Measurements from ENCODE around the gene ADGRG4.
A peak's percentile ranks its signal among the peaks of the same experiment; 100 is the strongest.

ADGRG4 gene

DNA sequence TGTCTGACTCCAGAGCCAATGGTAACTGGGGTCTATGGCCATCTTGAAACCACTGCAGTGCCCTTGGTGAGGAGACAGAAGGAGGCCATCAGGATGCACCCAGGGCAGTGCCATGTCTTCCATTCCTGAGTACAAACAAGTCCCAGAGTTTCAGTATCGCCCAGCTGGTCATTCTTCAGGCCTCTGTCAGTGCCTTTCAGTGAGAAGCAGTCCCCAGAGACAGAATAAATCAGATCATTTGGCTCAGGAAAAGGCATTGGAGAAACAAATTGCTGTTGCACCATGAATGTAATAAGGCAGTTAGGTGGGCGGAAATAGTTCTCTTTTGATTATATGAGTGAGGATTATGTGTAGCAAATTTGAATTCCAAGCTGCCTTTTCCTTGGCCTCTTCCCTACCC lies 21.3 kb downstream of the ADGRG4 start:
- TF ChIP-seq, protein P1, sequence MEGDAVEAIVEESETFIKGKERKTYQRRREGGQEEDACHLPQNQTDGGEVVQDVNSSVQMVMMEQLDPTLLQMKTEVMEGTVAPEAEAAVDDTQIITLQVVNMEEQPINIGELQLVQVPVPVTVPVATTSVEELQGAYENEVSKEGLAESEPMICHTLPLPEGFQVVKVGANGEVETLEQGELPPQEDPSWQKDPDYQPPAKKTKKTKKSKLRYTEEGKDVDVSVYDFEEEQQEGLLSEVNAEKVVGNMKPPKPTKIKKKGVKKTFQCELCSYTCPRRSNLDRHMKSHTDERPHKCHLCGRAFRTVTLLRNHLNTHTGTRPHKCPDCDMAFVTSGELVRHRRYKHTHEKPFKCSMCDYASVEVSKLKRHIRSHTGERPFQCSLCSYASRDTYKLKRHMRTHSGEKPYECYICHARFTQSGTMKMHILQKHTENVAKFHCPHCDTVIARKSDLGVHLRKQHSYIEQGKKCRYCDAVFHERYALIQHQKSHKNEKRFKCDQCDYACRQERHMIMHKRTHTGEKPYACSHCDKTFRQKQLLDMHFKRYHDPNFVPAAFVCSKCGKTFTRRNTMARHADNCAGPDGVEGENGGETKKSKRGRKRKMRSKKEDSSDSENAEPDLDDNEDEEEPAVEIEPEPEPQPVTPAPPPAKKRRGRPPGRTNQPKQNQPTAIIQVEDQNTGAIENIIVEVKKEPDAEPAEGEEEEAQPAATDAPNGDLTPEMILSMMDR (IDR thresholded peaks at IDR 0.05; ENCODE audit: unreplicated experiment in 3 of 3), result no peak

DNA sequence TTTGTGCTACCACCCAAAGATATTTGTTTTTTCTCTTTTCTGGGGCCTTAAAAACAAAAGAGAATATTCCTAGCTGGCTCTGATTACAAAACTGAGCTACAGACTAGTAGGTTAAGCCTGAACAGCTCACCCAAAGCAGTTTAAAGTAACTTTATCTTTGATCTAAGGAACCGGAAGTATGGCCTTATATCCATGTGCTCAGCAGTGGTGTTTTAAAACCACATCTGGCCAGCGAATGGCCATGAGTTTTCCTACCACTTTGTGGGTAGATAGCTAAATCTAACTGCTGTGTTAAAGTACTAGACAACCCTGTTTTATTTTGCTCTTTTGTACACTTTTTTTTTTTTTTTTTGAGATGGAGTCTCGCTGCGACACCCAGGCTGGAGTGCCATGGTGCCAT lies 24.6 kb downstream of the ADGRG4 start:
- H3K4me1 Mint-ChIP-seq, result no peaks in the 10 kb centered on the region
- TF ChIP-seq, protein P1 (IDR thresholded peaks at IDR 0.05; ENCODE audit: unreplicated experiment in 3 of 3), result no peak
- H3K27ac Mint-ChIP-seq, result no peak overlapping the region
- no peaks in the 10 kb centered on the region for H3K36me3 Mint-ChIP-seq (ENCODE audit: low read depth)
- no peaks in the 10 kb centered on the region for H3K9me3 Mint-ChIP-seq
- no peaks in the 10 kb centered on the region for H3K27me3 Mint-ChIP-seq (ENCODE audit: low read depth)
- no peak overlapping the region for H3K4me3 Mint-ChIP-seq

More for the DNA sequence above, 21.3 kb downstream of the ADGRG4 start:
- no peak overlapping the region for H3K27ac Mint-ChIP-seq
- H3K4me1 Mint-ChIP-seq, result no peaks in the 10 kb centered on the region
- H3K9me3 Mint-ChIP-seq, result no peaks in the 10 kb centered on the region
- H3K4me3 Mint-ChIP-seq, result no peak overlapping the region
- no peaks in the 10 kb centered on the region for H3K27me3 Mint-ChIP-seq (ENCODE audit: low read depth)
- H3K36me3 Mint-ChIP-seq (ENCODE audit: low read depth), result no peaks in the 10 kb centered on the region

GRCh38 chrX:136328933-136329332 lies 28.2 kb downstream of the ADGRG4 start:
- Mint-ChIP-seq H3K4me1 (no peaks in the 10 kb centered on the region), H3K36me3 (ENCODE audit: low read depth) (no peaks in the 10 kb centered on the region), H3K27me3 (ENCODE audit: low read depth) (no peaks in the 10 kb centered on the region), H3K9me3 (peaks cover 1% of the 10 kb centered on the region), H3K4me3 (no peak overlapping the region), H3K27ac (no peak overlapping the region)
- TF ChIP-seq, protein P1 (IDR thresholded peaks at IDR 0.05; ENCODE audit: unreplicated experiment in 3 of 3), result no peak

DNA sequence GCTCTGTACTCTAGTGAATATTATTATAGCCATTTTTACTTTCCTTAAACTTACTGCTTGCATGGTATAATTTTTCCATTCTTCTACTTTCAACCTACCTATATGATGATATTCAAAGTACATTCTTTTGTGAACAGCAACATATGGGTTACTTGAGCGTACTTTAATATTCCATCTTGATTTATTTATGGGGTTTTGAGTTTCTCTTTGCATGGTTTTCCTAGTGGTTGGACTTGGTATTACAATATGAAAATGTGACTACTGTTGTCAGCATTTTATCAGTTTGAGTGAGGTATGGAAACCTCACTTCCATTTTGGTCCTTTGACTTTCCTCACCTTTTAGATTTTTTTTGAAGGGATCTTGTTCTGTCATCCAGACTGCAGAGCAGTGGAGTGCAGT lies 35.9 kb downstream of the ADGRG4 start:
- no peaks in the 10 kb centered on the region for H3K4me1 Mint-ChIP-seq
- peaks cover 13% of the 10 kb centered on the region for H3K9me3 Mint-ChIP-seq

GRCh38 chrX:136339702-136340101 lies 38.9 kb downstream of the ADGRG4 start:
- no peak overlapping the region for H3K27ac Mint-ChIP-seq
- H3K27me3 Mint-ChIP-seq (ENCODE audit: low read depth), result no peaks in the 10 kb centered on the region
- H3K4me1 Mint-ChIP-seq, result no peaks in the 10 kb centered on the region
- H3K36me3 Mint-ChIP-seq (ENCODE audit: low read depth), result no peaks in the 10 kb centered on the region
- TF ChIP-seq, protein P1 (IDR thresholded peaks at IDR 0.05; ENCODE audit: unreplicated experiment in 3 of 3), result no peak
- H3K4me3 Mint-ChIP-seq, result no peak overlapping the region
- H3K9me3 Mint-ChIP-seq, result peaks cover 14% of the 10 kb centered on the region

More for the DNA sequence above, 35.9 kb downstream of the ADGRG4 start:
- Mint-ChIP-seq H3K27me3 (ENCODE audit: low read depth) (no peaks in the 10 kb centered on the region), H3K4me3 (no peak overlapping the region), H3K27ac (no peak overlapping the region), H3K36me3 (ENCODE audit: low read depth) (no peaks in the 10 kb centered on the region)
- TF ChIP-seq, protein P1 (IDR thresholded peaks at IDR 0.05; ENCODE audit: unreplicated experiment in 3 of 3), result peak; percentile 15 to 22 (median 15)

GRCh38 chrX:136344320-136344719 lies 43.6 kb downstream of the ADGRG4 start:
- peaks cover 10% of the 10 kb centered on the region for H3K9me3 Mint-ChIP-seq

More at GRCh38 chrX:136344320-136344719, 43.6 kb downstream of the ADGRG4 start:
- no peaks in the 10 kb centered on the region for H3K4me1 Mint-ChIP-seq
- TF ChIP-seq, protein P1 (IDR thresholded peaks at IDR 0.05; ENCODE audit: unreplicated experiment in 3 of 3), result no peak
- no peak overlapping the region for H3K27ac Mint-ChIP-seq
- H3K36me3 Mint-ChIP-seq (ENCODE audit: low read depth), result no peaks in the 10 kb centered on the region
- H3K27me3 Mint-ChIP-seq (ENCODE audit: low read depth), result no peaks in the 10 kb centered on the region
- no peak overlapping the region for H3K4me3 Mint-ChIP-seq

Measured in nephron (organoid).